GM19438 (cell line): ENCODE data around the gene ADORA2A.

Experiments used
- ATAC-seq: cut with Tn5 transposase; IDR thresholded peaks from one replicate; pipeline ENCODE4 v1.9.1; 2021; ENCODE audit warnings: low read depth; ENCODE audit not compliant: unreplicated experiment

ADORA2A gene

DNA sequence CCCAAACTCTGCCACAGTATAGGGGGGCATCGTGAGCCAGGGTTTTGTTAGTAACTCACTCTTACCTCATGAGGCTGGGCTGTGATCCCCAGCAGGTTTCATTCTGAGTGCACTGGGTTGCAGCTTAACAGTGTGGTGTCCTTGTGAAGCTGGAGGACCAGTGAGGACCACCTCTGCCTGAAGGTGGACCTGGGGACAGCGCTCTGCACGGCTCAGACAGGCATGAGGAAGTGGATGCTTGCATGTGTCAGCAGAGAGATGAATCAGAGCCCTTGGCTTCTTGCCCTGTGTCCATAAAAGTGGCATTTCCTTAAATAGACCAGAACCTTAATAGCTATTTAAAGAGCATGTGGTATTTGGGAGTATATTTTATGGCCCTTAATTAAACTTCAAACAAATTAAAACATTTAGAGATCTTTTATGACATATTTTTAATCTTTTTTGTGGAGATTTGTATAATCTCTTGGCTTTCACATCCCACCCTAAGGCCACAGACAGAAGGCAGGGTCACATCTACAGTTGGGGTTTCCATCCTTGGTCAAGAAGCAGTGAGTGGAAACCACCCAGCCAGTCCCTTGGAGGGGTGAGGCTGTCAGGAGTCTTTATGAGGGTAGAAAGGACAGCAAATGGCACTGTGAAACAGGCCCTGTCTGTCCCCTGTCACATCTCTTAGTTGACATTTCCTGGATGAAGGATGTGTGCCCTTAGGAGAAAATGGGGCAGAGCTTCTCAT lies 24.8 kb upstream of the ADORA2A start:
- no peak for ATAC-seq

DNA sequence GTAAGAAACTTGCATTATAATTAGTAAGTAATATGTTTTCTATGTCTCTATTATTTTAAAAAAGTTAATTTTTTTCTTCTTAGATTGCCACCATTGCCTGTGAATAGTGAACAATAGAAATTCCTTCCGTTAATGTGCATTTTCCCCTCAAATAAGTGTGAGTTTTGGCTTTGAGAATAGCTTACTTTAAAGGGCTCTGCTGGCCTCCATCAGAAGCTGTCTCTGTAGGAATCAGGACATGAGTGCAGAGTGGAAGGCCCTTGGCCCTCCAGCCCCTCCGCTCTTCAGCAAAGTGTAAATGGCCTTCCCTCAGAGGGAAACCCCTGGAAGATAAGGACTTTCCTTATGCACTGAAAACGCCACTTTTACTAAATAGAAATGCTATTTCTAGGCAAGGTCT lies 24.1 kb upstream of the ADORA2A start:
- no peak for ATAC-seq

DNA sequence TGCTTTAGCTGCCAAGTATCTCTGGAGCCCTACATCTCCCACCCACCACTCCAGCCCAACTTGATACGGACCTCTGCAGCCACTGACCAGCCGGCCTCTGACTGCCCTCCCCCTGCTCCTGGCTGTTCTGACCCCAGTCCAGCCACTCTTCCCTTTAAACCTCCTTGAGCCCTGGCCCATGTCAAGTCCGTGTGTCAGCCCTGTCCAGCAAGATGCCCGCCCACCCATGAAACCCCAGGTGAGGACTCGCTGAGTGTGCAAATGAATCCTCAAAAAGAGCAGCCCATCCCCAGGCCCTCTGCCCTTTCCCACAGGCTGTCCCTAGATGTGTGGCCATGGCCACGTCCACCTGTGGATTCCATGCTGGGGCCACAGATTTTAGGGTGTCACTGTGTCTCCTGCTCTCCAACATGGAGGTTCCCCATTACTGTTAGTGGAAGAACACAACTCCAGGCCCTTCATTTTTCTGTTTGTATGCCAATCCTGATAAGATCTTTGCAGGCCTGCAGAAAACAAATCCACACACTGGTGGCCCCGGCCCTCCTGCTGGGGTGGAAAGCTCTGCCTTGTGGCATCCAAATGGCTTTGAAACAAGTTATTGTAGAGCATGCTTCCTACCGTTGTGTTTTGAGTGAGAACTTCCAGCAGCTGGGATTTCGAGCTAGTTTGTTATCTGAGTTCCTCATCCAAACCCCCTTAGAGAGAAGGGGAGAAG lies 22.7 kb upstream of the ADORA2A start:
- no peak for ATAC-seq

DNA sequence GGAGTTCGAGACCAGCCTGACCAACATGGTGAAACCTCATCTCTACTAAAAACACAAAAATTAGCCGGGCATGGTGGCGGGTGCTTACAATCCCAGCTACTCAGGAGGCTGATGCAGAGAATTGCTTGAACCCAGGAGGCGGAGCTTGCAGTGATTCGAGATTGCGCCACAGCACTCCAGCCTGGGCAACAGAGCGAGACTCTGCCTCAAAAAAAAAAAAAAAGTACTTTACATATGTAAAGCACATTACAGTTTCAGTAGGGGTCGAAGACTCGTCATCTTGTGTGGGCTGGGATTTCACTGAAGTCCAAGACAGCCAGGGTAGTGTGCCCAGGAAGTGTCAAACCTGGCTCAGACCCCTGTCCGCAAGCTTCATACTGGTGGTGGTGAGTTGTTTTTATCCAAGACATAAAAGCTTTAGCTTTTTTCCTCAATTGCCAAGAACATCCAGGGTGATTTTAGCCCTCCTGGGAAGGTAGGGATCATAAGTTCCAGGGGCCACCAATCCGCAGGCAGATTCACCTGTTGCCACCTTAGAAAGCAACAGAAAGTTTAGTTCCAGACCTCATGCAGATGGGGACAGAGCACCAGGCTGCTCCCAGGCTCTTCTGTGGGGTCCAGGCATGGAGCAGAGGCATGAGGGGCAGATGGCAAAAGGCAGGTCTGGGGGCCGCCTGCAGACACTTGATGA lies 21.6 kb upstream of the ADORA2A start:
- ATAC-seq: no peak

DNA sequence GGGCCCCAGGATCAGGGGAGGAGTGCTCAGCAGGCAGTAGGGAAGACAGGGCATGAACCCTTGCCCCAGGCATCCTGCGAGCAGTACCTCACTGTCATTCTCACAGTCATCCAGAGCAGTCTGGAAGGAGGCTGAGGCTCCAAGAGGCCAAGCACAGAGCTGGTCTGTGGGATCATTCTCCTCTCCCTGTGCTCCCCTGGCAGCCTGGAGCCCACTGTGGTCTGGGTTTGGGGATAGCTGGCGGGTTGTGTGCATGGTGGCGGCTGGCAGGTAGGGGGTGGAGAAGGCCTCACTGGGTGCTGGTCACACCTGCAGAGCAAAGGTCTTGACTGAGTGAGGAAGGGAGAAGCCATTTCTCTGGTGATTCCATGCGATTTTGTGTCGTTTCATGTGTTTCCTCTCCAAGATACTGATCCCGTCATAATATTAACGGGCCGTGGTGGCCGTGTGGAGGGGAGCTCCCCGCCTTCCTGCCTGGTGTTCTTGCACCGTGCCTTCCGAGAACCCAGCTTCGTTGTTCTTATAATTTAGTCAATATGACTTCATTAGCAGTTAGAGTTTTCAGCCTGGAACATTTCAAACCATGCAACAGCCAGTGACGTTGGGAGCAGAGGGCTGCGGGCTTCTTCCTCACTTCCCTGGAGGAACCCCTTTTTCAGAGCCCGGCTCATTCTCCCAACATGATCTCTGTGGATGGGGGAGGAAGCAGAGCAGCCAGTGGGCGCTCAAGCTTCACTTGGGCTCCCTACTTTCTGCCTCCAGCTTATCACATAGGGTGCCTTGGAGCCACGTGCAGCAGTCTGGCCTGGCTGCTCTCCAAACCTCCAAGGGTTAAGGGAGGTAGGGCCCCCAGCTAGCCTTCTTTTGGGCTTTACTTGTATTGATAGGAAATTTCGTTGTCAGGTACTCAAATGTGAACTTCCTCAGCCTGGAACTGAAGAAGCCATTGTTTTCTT lies 20.8 kb upstream of the ADORA2A start:
- no peak for ATAC-seq

DNA sequence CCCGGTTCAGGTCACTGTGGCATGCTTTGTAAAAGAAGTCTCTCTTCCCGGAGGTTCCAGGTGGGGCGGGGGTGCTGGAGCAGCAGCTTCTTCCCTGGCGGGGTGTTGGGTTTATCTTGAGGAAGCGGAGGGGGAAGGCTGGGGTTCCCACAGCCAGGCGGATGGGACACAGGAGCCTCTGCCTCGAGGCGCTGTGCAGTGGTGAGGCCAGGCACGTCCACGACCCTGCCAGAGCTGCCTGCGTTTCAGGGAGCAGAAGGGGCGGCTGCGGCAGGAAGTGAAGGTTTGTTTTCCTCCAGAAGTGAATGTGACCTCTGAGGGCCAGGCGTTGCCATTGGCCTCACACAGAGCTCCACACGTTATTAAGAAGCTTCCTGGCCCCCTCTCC lies 20.1 kb upstream of the ADORA2A start:
- no peak for ATAC-seq

DNA sequence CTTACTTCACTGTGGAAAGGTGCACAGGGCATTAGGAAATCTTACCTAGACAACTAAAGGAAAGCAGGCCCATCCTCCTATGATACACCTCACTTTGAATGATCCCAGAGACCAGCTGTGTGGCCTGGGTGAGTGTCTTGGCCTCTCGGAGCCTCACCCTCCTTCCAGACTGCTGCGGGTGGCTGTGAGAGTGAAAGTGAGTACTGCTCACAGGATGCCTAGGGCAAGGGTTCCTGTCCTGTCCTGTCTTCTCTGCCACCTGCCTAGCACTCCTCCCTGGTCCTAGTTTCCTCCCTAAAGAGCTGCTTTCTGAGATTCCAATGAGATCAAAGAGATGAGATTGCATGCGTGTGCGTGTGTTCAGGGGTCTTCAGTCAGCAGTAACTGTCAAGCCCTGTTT lies 19.5 kb upstream of the ADORA2A start:
- ATAC-seq: no peak

DNA sequence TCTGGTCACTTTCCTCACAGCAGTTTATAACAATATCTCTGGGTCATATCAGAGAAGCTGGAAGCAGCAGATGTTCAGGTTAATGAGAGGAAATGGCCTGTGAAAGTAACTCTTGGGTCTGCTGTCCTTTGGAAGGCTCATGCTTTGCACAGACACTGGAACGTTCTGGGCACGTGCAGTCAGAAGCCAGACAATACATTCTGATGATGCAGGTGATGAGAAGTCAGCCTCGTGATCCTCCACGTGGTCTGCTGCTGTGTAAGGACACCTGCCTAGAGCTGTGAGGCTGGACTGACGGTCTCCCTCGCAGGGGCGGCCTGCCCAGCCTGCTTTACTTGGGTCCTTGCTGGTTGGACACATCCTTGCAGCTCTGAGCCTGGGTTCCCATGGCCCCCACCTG lies 18.8 kb upstream of the ADORA2A start:
- ATAC-seq: no peak

DNA sequence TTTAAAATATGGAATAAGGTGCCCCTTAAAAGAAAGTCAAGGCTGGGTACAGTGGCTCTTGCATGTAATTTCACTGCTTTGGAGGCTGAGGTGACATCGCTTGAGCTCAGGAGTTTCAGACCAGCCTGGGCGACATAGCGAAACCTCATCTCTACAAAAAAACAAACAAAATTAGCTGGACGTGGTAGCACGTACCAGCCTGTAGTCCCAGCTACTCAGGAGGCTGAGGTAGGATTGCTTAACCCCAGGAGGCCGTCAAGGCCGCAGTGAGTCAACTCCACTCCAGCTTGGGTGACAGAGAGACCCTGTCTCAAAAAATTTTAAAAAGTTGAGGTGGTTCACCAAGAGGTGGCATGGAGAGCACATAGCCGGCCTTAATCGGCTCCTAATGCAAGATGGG lies 17.7 kb upstream of the ADORA2A start:
- ATAC-seq: no peak

DNA sequence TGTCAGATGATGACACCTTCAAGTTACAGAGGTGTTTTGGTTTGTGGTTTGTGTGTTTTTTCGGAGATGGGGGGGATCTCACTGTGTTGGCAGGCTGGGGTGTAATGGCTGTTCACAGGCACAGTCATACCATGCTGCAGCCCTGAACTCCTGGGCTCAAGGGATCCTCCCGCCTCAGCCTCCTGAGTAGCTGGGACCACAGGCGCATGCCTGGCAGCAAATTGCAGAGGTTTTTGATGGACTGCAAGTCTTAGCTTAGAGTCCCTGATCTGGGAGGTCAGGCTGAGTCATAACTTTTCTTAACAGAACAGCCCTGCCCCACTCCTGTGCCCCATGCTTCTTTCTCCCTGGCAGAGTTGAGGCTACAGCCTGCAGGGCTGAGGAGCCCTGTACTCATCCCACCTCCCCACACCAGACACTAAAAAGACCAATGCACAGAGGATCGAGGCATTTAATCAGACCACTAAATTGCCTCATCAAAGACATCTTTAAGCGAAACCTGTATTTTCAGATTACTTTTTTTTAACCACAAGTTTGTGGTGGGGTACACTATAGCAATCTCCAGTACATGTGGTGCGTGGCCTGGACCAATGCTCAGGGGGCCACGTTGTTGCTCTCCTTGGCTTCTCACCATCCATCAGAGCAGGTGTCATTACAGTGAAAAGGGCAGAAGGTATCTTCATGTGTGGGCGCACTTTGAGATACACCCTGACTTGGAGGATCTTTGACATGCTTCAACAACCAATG lies 17.1 kb upstream of the ADORA2A start:
- ATAC-seq: no peak

DNA sequence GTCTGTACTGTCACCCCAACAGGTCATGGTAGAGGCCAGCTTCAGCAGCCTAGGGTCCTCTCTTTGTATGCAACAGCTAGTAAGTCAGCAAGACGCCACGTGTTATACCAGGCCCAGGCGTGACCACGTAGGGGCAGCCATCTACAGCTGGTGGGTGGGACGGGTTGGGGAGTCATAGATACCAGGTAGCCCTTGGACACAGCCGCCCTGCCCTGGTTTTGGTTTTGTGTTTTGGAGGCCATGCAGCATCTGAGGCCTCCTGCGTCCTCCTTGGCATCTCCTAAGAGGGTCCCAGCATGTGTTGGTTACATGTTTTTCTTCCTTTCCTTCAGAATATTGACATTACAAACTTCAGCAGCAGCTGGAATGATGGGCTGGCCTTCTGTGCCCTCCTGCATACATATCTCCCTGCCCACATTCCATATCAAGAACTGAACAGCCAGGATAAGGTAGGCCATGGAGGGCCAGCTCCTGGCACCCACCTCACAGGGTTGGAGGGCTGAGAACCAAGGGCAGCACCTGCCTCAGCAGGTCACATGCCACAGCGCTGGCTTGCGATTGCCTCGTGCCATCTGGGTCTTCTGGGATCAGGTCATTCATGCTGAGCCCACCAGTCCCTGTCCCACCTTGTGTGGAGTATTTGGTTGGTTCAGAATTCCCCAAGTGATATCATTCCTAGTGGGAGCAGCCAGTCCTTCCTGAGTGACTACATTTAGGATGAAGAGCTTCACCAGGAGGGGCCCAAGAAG lies 16.0 kb upstream of the ADORA2A start:
- ATAC-seq: no peak

DNA sequence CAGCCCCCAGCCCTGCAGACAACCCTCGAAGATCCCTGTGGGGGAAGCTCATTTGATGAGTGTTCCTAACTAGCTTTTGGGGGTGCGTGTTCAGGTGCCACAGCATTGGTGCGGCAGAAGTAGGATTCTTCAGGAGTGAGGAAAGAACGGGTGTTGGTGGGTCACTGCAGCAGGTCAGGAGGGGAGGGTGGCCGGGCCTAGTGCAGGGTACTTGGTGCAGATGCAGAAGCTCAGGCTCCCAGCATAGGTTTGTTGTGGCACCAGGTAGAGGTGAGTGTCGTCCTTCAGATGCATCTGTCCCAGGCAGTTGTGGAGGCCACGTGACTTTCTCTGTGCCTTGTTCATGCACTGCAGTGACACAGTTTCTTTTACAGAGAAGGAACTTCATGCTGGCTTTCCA lies 15.1 kb upstream of the ADORA2A start:
- no peak for ATAC-seq

DNA sequence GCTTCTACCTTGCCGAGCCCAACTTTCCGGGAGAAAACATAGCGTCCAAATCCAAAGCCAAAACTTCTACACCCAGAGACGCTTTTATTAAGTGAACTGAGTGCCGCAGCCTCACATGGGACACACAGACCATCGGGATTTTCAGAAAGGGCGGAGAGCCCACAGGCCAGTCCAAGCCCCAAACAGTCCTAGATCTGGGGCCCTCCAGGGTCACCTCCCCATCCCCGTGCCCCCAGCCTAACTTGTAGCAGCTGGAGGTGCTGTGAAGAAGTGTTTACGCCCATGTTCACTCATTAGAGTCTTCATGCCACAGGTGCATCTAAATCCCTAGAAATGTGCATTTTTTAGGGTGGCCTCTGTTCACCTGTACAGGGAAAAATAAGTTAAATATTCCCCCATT lies 14.1 kb upstream of the ADORA2A start:
- no peak for ATAC-seq

DNA sequence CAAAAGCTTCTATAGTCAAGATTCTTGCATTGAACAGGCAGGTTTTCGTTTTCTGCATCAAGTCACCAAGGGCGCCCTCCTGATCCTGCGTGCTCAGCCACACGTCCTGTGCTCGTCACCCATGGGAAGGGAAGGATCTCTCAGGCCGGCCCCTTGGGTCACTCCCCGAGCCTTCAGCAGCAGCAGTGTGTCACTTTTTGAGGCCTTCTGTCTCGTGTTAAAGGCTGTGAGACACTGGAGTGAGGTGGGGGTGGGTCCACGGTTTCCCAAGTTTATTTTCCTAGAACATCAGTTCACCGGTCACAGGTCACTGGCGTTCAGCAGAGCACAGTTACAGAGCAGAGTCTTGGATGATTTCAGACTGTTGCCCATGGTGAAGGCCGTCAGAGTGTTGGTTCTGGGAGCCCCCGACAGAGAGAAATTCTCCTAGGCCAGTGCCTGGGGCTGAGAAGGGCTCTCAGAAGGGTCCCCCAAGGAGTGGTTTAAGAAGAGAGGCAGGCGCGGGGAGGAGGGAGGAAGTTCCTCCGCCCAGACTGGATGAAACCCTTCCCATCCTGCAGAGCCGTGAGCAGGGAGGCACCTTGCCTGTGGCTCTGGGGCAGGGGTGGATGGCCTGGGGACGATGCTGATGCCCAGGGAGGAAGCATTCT lies 13.5 kb upstream of the ADORA2A start:
- ATAC-seq: no peak

DNA sequence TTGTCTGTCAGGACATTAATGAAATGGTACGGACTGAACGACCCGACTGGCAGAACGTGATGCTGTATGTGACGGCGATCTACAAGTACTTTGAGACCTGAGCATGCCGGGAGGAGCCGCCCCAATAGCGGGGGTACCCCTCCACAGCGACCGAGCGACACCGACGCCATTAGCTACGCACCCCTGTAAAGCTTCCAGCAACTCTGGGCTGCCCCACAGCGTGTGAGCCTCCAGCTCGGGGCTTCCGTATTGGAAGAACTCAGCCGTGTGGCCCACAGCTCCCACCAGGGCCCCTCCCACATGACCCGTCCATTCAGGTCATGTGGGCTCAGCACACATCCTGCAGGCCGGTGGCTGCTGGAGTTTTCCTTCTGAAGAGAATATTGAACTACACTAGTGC lies 12.9 kb upstream of the ADORA2A start:
- ATAC-seq: no peak

DNA sequence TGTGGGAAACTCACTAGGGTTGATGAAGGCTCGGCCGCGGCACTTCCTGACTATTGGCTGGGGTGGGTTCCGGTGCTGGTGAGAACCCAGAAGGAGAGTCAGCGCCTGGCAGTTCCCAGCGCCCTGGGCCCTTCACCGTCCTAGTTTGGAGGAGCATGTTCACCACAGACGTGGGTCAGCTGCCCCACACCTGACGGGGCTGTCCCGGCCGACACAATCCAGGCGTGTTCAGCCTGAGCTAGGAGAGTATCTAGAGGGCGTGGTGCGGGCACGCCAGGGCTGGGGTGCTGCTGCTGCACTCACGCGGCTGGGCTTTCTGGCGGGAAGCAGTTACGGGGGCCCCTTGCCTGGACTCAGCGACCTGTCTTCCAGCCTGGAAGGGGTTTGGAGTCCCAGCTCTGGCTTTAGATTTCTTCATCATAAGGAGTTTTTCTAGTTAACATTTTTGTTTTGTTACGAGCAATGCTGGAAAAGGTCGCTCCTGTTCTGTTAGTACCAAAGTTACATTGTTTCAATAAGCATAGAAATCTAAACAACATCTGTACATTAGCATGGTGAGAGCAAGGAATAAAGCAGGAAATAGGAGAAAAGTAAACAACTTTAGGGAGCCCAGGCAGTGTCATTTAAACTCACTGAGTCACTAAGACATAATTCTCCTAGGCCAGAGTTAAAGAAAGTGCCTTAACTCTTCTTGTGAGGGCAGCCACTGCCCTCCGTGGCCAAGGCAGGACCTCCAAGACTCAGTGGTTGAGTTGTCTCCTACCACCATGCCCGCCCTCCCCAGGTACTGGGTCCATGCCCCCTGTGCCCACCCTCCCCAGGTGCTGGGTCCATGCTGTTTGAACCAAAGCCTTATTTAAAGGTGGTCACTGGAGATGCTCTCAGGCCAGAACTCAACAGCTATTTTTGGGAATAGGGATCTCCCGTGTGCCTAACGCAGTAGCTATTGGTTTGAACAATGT lies 12.1 kb upstream of the ADORA2A start:
- ATAC-seq: no peak

DNA sequence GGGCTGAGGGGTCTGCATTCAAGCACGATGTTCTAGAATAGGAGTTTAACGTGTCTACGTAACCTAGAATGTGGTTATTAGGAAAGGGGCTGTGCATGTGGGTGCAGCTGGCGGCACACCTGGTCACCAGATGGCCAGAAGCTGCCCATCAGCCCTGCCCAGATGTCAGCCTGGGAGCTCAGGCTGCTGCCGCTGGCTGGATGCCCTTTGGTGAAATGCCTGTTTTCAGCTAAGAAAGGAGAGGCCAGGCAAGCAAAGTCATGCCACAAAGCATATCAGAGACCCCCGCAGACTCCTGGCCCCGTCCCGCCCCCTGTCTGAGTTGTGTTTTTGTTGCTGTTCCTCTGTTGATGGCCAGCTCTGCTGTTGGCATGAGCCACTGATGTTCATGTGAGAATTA lies 11.3 kb upstream of the ADORA2A start:
- no peak for ATAC-seq

DNA sequence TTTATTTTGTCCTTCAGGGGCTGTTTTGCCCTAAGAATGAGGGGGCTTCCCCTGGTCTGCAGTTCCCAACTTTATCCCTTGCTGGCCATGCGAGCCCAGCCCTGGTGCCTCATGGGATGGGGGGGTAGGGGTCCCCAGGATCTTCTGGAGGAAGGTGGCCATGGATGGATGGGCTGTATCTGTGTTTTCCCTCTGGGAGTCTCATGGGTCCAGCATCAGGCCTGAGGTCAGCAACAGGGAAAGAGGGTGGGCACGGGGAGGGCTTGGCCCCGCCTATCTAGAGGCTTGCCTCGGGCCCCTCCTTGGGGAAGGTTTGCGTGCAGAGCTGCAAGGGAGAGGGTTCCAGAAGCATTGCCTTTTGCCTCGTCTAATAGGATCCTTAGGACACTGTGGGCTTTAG lies 10.8 kb upstream of the ADORA2A start:
- ATAC-seq: no peak
